Astrocyte (in vitro differentiated cells and primary cell): ENCODE measurements around the gene PLXNB3.

Source experiments
- CTCF ChIP-seq: IDR thresholded peaks from 2 replicates; pipeline ENCODE4 v1.5.1; 2011; ENCODE audit warnings: low read depth, mild to moderate bottlenecking, inconsistent platforms, low read length, moderate library complexity; ENCODE audit not compliant: insufficient read depth
- EZH2 ChIP-seq: IDR thresholded peaks from 2 replicates; pipeline ENCODE4 v1.6.1; 2012; ENCODE audit warnings: mild to moderate bottlenecking, low read length, inconsistent platforms; ENCODE audit not compliant: insufficient read depth

- no peak for TF ChIP-seq CTCF
- TF ChIP-seq EZH2, result no peak
Observed at GRCh38 chrX:153762626-153763173, 1.3 kb upstream of the PLXNB3 start.
